RPMI7951 (cell line): Measurements from ENCODE around the gene NUCB2. TPM values are rescaled to one million over a fixed set of nuclear protein-coding genes. Genes with fewer than 3 reads are reported as not detected.

Experiments used
- DNase-seq: peaks from one replicate; pipeline ENCODE4 v3.0.0-alpha.2; 2012; ENCODE audit warnings: low read depth
- total RNA-seq: library from RNA; depleted of rRNA; stranded (reverse); fragments of >200 nt; shearing (Covaris generic); gene quantifications from 2 replicates; pipeline ENCODE4 v1.2.3, GENCODE V29; 2014

NUCB2 gene
- total RNA-seq, 1 experiment from 2014 or later: 84.9 TPM

DNA sequence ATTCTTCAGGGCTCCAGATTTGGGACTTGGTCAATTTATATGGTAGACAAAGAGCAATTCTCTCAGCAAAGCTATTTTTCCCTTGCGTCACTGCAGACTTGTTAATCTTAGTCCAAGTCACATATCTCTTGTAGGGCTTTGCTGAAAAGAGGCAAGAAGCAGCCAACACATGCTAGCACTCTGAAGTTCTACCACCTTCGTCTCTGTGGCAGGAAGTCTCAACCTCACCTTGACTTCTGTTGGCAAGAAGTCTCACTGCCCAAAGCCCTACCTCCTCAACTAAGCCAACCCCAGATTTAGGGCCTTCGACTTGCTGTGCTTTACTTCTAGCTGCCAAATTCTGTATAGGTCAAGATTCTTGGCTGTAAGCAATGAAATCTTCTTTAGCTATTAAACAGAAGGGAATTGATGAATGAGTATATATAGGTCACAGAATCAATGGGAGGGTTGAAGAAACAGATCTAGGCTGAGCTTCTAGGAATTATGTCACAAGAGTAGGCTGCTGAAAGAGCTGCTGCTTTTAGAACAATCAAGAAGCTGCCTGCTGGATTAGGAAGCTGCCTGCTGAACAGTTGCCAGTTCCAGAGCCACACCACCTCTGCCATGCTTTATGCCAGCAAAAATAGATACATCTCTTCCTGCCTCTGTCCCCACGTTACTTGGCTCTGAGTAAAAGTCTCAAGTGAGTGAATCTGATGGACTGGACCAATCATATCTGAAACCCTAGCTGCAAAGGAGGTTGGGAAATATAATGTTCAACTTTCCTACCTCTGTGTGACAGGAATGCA is 57.5 kb downstream of the NUCB2 start:
- no peak for DNase-seq

DNA sequence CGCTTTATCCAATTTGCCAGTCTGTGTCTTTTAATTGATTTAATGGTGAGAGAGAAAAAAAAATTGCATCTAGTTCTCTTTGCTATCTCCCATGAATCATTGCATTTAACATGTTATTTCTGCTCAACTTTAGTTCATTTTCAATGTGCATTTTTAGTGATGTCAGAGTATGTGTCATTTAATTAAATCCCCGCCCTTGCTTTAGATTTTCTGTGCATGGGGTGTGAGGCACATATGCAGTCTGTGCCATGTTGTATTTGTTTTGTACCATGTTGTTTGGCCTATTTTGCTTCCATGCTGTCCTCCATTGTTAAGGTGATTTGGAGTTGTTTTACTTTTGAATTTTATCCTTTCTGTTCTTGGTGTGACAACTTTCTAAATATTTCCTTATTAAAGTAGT is 66.7 kb downstream of the NUCB2 start:
- no peak for DNase-seq

DNA sequence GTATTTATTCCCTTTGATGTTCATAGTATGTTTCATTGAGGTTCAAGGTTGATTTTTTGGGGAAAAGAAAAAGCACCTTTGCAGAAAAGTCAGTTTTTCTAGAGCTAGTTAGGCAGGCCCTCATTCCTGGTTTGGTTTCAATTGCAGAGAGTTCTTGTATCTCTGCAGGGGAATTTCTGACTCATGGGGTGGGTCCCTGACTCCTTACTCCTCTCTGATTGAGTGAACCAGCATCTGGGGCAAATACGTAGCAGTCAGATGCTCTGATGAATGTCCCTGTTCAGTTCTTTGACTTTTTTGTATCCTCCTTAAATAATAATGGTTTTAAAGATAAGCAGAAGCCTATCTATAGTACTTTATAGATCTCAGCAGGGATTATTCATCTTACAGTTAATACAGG is 67.4 kb downstream of the NUCB2 start:
- DNase-seq: peak; percentile 65

DNA sequence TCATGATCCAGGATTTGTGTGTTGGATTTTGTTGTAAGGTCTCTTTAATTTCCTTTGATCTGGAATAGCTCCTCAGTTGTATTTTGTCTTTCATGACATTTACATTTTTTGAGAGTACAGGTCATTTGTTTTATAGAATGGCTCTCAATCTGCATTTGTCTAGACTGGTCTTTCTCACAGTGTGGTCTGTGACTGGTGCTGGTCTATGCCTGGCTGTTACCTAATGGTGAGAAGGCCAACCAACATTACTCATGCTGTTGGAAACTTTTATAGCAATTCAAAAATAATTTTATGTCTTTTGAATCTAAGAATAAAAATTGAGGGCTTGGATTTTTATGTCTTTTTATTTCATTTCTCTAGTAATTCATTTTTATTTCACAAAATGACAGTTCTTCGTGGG is 71.1 kb downstream of the NUCB2 start:
- no peak for DNase-seq

DNA sequence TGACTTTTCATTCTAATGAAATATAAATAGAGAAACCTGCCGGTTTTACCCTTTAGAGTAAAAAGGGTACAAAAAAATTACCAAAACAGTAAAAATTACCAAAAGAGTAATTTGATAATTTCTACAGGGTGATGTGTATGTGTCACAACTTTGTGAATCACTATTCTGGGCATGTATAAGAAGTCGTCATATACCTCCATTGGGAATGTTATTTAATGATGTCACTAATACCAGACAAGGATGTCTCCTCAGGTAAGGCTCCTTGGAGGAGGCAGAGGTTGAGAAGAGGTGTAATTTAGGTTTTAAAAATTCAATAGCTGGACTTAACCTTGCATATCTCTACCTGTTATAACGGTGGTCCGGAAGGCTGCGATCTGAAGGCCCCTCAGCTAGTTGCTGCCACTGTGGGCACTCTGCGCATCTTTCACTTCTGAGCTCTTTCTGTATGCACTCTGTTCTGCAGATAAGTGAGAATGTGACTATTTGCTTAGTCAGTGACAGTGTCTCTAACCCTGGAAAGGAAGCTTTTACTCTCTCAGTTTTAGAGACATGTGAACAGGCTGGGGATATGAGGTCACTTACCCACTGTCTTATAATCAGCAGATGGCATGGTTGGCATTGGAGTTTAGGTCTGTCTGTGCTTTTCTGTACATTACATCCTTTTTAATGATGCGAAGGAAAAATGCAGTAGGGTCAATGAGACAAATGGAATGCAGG is 74.1 kb downstream of the NUCB2 start:
- DNase-seq: no peak

DNA sequence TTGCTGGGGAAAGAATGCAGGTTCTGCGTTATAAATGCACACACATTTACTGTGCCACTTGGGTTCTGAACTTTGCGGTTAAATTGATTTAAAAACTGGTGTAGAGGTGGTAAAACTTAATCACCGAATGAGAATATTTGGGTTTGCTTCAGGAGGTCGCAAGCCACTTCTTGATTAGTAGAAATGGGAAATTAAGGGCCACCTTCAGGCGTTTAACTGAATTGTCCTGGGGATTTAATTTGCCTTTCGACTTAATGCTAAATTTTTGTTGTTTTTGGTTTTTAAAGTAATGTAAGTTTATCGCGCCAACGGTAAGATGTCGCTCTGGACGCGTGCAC is 74.6 kb downstream of the NUCB2 start:
- no peak for DNase-seq

DNA sequence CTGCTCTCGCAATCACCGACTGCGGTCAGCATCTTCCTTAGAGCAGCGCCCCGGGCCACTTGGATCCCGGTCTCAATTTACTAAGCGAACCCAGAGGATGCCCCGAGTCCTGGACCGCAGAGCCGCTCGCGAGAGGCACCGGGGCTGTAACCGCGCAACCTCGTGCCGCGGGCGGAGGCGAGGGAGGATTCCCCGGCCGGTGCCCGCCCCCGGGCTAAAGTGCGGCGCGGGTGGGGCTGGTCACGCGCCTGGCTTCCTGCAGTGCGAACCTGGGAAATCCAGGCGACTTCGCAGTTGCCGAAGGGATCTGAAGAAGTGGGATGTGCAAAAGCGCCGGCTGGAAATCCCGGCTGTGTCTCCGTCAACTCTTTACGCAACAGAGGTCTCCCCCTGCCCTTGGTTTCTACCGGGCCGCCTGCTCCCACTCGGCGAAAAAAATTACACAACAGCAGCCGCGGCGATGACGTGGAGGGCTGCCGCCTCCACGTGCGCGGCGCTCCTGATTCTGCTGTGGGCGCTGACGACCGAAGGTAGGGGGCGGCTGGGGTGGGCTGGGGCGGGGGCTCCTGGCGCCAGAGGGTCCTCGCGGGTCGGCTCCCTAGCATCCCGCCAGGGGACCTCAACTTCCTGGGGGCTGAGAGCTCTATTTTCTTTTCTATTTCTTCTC is 75.1 kb downstream of the NUCB2 start, which contains the start of gene NCR3LG1:
Gene NCR3LG1, plus strand, starts transcription at position 291 of the 667 bp plus-strand sequence. Its CDS starts 170 bp downstream, at position 461.
- peak; percentile 37 for DNase-seq

DNA sequence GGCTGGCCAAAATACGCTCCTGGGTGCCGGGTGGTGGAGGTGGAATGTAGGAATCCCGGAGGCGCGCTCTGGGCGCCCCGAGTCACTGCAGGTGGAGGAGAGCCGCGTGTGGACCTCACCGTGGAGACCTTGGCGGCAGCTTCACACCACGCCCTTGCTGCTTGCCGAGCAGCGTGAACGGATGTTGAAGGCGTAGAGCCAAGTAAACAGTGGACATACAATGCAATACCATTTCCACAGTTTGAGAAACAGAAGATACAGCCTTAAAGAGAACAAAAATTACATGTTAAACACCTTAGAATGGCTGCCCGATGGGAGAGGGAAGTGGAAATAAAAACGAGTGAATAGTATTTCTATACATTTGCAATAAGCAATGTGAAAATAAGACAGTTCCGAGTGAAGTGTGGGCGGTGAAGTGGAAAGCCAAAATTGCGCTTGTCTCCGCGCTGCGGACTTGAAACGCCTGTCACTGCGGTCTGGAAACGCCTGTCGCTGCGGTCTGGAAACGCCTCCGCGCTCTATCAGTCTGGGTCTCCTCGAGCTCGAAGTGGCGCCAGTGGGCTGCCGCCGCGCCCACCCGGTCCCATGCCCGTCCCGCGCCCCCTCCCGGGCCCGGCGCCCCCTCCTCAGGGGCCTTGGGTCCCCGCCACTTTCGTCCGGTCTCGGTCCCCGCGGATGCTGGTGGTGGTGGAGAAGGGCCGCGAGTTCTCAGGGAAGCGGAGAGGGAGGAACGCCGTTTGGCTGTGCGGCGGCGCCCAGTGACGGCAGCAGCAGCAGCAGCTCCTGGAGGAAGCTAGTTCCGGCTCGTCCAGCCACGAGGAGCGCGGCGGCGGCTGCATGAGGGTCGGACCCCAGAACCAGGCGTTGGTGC is 76.6 kb downstream of the NUCB2 start:
- peak; percentile 73 for DNase-seq

DNA sequence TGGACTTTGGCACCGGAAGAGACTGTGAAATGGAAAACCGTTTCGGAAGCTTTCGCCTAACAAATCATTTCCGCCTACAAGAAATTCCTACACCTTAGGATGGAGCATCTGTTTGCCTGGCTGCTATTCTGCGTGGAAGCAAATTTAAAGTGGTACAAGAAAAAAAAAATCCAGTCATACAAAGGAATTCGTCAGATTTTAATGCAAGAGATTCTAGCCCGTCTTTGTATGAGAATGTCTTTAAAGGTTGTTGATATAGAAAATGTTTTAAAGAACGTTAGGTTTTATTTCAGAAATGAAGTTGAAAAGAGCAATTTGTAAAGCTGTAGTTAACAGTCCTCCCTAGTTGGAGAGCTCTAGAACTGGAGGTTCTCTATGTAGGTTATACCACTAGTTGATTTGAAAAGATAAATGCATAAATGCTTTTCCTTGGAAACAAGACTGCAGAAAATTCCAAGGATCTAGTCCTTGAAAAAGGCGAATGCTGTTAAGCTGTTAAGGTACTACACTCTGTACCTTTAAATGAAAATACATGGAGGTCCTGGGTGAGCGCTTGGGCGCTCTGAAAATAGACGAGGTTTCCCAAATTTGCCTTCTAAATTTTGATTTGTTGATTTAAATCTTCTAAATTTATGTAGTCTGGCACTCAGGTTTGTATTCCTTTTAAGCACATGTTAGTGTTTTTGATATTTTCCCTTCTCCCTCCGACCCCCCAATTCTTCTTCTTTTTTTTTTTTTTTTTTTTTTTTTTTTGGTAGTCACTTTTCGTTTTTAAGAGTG is 77.5 kb downstream of the NUCB2 start:
- no peak for DNase-seq

DNA sequence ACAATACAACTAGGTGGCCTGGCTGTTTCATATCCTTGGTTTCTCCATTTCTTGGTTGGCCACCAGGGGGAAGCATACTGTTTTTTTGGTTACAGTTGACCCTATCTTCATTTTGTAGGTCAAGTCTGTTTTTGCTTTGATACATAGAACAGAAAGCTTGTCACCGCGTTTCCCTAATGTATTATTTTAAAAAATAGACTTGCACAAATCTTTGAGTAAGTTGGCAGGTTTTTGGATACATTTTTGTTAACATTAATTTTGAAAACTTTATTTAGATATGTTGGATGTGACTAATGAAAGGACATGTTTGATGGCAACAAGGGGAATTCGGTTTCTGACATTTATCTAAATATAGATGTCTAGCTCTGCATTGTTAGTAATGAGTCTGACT is 78.1 kb downstream of the NUCB2 start:
- DNase-seq: peak; percentile 69

DNA sequence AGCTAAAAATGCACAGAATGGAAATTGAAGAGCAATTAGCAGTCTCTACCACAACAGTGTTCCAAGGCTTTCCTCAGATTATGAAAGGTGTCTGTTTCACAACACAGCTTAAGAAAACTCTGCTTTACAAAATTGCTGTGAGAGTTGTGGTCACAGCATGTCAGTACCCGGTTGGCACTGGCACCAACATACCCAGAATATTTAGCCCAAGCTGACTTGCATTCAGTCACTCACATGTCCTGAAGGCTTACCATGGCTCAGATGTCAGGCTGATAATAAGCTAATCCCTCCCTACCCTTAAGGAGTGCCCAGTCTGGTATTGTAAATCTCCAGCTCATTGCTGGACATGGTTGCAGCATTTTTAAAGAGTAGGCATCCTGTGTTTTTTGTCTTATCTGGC is 90.0 kb downstream of the NUCB2 start:
- no peak for DNase-seq

DNA sequence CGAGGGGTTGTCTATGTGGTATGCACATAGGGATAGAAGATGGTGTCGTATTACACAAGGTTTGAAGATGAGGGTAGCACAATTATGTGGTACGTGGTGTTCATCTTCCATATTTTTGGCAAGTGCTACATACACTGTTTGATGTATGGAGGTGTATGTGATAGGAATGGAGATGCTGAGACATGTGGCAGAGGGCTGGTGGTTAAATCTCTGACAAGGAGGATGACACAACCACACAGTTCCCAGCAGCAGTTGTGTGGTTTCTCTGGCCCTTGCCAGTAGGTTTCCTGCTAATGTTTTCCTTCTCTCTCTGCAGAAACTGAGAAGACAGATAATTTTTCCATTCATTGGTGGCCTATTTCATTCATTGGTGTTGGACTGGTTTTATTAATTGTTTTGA is 92.0 kb downstream of the NUCB2 start:
- no peak for DNase-seq

DNA sequence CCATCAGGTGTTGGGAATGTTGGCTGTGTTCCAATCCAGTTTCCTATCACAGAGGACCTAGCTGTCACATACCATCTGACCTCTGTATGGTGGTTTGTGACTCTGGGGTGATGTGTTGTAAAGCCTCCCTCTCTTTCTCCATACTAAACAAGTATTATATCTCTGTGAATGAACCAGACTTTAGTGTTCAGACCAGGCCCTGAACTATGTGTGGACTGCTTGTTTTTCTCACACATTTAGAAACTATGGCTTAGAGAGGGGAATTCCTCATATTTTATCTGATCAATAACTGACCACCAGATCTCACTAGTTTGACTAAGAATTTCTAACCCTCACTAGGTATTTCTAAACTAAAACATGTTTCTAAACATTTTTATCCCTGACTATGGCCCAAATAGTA is 92.6 kb downstream of the NUCB2 start:
- no peak for DNase-seq

DNA sequence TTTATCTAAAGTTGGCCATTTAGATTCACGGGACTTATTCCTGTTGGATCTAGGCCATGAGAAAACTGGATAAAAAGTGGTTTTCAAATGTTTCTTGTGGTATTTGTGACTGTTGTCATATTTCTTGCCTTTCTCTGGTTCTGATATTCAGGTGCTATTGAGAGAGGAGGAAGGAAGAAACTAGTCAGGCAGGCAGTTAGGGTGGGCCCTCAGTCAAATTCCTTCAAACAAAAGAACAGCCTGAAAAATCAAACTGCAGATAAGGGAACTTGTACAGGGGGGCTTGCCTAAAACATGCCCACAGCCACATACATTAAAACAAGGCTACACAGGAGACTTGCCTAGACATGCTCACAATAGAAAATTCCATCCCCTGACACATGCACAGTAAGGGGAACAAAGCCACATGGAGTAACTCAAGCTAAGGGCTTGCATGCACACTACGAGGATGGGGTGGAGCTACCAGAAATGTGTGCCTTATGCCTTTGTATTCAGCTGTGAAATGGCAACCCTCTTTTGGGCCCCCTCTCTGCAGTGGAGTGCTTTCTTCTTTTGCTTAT is 93.2 kb downstream of the NUCB2 start:
- DNase-seq: no peak

DNA sequence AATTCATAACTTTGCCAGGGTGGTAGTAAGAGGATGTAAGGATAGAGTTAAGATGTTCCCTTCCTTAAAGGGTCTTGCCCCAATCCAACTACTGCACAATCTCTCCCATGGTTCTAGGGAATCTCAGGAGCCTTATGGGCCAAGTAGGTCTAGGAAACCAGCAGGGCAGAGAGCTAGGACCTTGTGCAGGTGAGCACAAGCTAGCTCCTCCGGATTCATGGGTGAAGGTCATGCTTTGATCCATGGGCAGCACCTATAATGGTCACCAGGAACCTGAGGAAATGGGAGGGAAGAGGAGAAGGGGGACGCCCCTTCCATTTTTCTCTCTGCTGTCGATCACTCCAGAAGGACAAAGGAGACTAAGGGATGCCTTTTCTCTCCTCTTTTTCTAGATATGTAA is 95.1 kb downstream of the NUCB2 start:
- peak; percentile 15 for DNase-seq

DNA sequence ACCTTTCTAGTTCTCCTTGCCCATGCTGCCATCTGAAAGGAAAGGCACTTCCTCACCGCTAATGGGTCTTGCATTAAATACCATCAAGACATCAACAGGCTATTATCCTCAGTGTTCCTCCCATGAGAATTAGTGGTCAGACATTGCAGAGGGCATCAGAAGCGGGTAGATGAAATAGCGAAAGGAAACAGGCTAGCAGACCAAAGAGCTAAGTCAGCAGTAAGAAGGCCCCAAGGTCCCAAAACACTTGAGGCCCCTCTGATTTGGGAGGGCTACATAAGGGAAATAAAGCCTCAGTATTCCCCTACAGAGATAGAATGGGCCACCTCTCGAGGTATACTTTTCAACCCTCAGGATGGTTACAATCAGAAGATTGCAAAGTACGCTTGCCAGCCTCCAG is 99.0 kb downstream of the NUCB2 start:
- no peak for DNase-seq

DNA sequence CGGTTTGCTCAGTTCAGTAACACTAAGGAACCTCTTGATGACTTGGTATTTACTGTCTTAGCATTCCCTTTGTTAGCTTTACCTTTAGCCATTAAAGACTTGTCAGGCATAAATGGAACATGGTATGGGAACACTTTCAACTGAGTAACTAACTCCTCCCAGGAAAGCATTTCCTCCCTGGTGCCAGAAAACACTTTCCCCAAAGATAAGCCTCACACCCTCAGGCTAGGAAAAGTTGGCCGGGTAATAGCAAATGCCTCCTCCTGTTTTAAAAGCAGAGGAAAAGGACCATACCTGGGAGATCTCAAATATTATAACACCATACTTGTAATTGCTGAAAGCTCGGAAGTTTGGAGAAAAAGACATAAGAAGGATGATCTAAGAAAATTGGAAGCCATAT is 100.0 kb downstream of the NUCB2 start:
- DNase-seq: no peak

DNA sequence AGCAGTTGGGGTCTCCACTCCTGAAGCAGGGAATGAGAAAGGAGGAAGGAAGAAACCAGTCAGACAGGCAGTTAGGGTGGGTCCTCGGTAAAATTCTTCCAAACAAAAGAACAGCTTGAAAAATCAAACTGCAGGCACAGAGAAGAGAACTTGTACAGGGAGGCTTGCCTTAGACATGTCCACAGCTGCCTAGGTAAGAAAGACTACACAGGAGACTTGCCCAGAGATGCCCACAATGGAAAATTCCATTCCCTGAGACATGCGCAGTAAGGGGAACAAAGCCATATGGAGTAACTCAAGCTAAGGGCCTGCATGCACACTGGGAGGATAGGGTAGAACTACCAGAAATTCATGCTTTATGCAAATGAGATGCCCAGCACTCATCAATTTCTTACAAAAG is 102.1 kb downstream of the NUCB2 start:
- no peak for DNase-seq

DNA sequence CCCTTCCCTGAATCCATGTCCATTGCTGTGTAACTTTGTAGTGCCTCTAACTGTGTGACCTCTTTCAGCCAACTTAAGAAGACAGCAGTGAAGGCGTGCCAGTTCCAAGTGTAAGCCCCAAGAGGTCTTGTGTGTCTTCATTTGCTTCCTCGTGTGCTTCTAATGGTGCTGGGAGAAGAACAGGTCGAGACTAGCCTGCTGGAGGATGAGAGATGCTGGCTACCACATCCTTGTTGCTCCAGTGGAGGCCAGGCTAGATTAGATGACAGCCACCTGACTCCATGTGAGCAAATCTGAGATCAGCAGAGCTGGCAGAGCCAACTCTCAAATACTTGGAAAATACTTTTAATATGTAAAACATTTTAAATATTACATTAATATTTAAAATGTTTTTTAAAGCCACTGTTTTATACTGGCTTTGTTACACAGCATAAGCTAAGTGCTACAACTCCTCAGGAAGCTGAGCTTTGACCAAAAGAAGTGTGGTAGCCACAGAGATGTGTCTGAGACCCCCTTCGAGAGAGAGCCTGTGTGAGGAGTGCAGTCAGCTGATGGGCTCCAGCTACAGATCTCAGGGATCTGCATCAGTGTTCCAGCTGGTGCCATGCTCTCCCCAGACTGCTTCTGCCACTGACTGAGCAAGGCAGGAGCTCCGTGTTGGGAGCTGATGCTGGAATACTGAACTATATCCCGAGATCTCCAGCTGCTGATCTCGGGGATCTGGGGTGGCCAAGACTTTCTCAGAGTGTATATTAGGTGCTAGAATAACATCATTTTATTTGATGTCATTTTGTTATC is 103.0 kb downstream of the NUCB2 start:
- DNase-seq: no peak

DNA sequence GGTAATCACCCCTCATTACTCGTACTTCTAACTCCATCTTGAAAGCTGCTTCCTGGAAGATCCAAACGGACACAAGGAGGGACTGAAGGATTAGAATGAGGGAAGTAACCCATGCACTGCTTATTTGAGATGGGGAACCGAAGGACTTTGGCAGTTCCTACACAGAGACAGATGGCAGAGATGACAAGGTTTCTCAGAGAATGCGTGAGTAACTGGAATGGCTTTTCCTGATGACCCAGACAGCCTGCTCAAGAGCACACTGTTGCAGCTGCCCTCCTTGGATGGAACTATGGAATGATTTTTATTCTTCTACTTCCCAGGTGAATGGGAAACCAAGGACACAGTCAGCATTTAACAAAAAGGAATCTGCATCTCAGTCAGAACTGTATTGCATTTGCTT is 104.6 kb downstream of the NUCB2 start:
- no peak for DNase-seq
